Measurements from ENCODE around the gene RBM47.

RBM47 gene

GRCh38 chr4:40530961-40531635 is 98.6 kb downstream of the RBM47 start:
- no peak for DNase-seq (ENCODE audit: low read depth)
- TF ChIP-seq CTCF (conservative IDR thresholded peaks at IDR 0.05; ENCODE audit: low read length): no peak
- H3K4me3 ChIP-seq (ENCODE audit: low read length): no peak overlapping the region

GRCh38 chr4:40526741-40527140 is 102.9 kb downstream of the RBM47 start:
- TF ChIP-seq CTCF (conservative IDR thresholded peaks at IDR 0.05; ENCODE audit: low read length): no peak
- DNase-seq (ENCODE audit: low read depth): no peak
- H3K4me3 ChIP-seq (ENCODE audit: low read length): no peak overlapping the region

- TF ChIP-seq CTCF (conservative IDR thresholded peaks at IDR 0.05; ENCODE audit: low read length): no peak
- no peak overlapping the region for H3K4me3 ChIP-seq (ENCODE audit: low read length)
- DNase-seq (ENCODE audit: low read depth): peak; percentile 92
These were observed 103.7 kb downstream of the RBM47 start for GRCh38 chr4:40525752-40526598.

- H3K4me3 ChIP-seq (ENCODE audit: low read length): no peak overlapping the region
- TF ChIP-seq CTCF (conservative IDR thresholded peaks at IDR 0.05; ENCODE audit: low read length): no peak
- peak; percentile 58 for DNase-seq (ENCODE audit: low read depth)
These were observed 105.2 kb downstream of the RBM47 start for GRCh38 chr4:40524366-40525041.

GRCh38 chr4:40523581-40523980 is 106.1 kb downstream of the RBM47 start:
- H3K4me3 ChIP-seq (ENCODE audit: low read length): no peak overlapping the region
- no peak for TF ChIP-seq CTCF (conservative IDR thresholded peaks at IDR 0.05; ENCODE audit: low read length)
- no peak for DNase-seq (ENCODE audit: low read depth)

- H3K4me3 ChIP-seq (ENCODE audit: low read length): no peak overlapping the region
- no peak for TF ChIP-seq CTCF (conservative IDR thresholded peaks at IDR 0.05; ENCODE audit: low read length)
- no peak for DNase-seq (ENCODE audit: low read depth)
These were observed 107.7 kb downstream of the RBM47 start for GRCh38 chr4:40521957-40522356.
